ENCODE measurements around the gene LALBA. TPM values are rescaled to one million over a fixed set of nuclear protein-coding genes. Genes with fewer than 3 reads are reported as not detected.
"Not testable (repeated sequence)": the region's sequence is repeated elsewhere in the genome, so short reads cannot be mapped to it uniquely, and the experiment has no call there.

The LALBA gene
- total RNA-seq, 1 experiment from 2014 or later, result not detected

DNA sequence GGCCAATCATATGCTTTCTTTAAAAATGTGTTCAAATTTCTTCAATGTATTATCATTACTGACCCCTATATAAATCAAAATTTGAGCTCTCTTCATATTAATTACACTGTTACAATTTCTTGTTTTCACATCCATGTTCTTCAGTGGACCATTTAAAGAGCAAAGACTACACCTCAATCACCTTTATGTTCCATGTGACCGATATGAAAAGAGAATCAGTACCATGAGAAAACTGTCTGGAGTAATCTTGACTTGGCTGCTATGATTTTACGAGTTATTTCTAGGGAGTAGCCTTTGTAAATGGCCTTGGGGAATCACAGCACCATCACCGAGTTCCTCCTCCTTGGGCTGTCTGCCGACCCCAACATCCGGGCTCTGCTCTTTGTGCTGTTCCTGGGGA is 44.5 kb downstream of the LALBA start, which contains the start of gene OR8S1:
Gene OR8S1, plus strand, starts transcription at position 301 of the 400 bp plus-strand sequence. Its CDS starts 0 bp downstream, at position 301.
- Histone ChIP-seq H3K4me1 (ENCODE audit: insufficient read depth, low read length) (no peaks in the 10 kb centered on the region), H3K14ac (ENCODE audit: insufficient read depth, low read length) (no peak within 1 kb of the TSS; the same call in 1 of the 2 replicates), H3K18ac (ENCODE audit: insufficient read length, low read depth, low read length) (no peak within 1 kb of the TSS), H3T11ph (ENCODE audit: low read length) (no peak within 1 kb of the TSS), H3K23ac (ENCODE audit: insufficient read length, low read depth, low read length) (no peak within 1 kb of the TSS), H2BK5ac (ENCODE audit: insufficient read length, low read length) (no peak within 1 kb of the TSS), H2BK12ac (ENCODE audit: insufficient read length, low read depth, low read length) (no peak within 1 kb of the TSS), H3K27me3 (ENCODE audit: insufficient read depth, low read length) (no peaks in the 10 kb centered on the region; the same call in 1 of the 2 replicates), H2BK15ac (ENCODE audit: low read depth, low read length) (no peak within 1 kb of the TSS), H3K79me1 (ENCODE audit: insufficient read depth, low read depth, low read length, poor library complexity, severe bottlenecking) (no peaks in the 10 kb centered on the region), H3K9me3 (ENCODE audit: control insufficient read depth, low read depth, low read length) (no peaks in the 10 kb centered on the region), H2BK20ac (ENCODE audit: low read depth, low read length, poor library complexity, severe bottlenecking) (no peak within 1 kb of the TSS), H2BK120ac (ENCODE audit: low read depth, low read length, poor library complexity, severe bottlenecking) (no peak within 1 kb of the TSS), H3K23me2 (ENCODE audit: insufficient read length, low read depth, low read length, poor library complexity, severe bottlenecking) (no peaks in the 10 kb centered on the region), H4K8ac (replicated peaks; ENCODE audit: insufficient read length, low read depth, low read length) (no peak within 1 kb of the TSS), H2AFZ (ENCODE audit: low read length) (no peak within 1 kb of the TSS), H3K79me2 (ENCODE audit: insufficient read depth, low read length) (no peaks in the 10 kb centered on the region), H3K9ac (ENCODE audit: extremely low read depth, insufficient read length, low read length) (no peak within 1 kb of the TSS), H2AK5ac (ENCODE audit: insufficient read length, low read length) (no peak within 1 kb of the TSS), H3K4me2 (ENCODE audit: insufficient read depth, insufficient read length, low read length) (no peak within 1 kb of the TSS), H3K4ac (ENCODE audit: low read depth, low read length) (no peak within 1 kb of the TSS), H4K91ac (ENCODE audit: insufficient read length, low read depth, low read length) (no peak within 1 kb of the TSS), H4K5ac (ENCODE audit: insufficient read length, low read depth, low read length) (no peak within 1 kb of the TSS), H3K27ac (ENCODE audit: insufficient read length, low read depth, low read length) (no peak within 1 kb of the TSS), H3K56ac (ENCODE audit: insufficient read length, low read depth, low read length) (no peak within 1 kb of the TSS), H4K20me1 (ENCODE audit: control insufficient read depth, insufficient read depth, insufficient read length) (no peaks in the 10 kb centered on the region)
- Mint-ChIP-seq H3K27ac (no peak within 1 kb of the TSS; a peak in 1 of 7 replicates), H3K4me3 (no peak within 1 kb of the TSS), H3K27me3 (ENCODE audit: low read depth) (peaks cover 4% of the 10 kb centered on the region), H3K9me3 (peaks cover 0 to 74% of the 10 kb centered on the region in 2 experiments; a peak in 2 of 5 replicates), H3K36me3 (ENCODE audit: insufficient read depth in 1 of 3, low read depth in 3 of 3) (no peaks in the 10 kb centered on the region), H3K4me1 (no peaks in the 10 kb centered on the region)
- WGBS (ENCODE audit: extremely low coverage, insufficient read length, low lambda C conversion rate), result no CpG with 5 or more reads among the region's 5 CpGs
- TF ChIP-seq, protein P1, sequence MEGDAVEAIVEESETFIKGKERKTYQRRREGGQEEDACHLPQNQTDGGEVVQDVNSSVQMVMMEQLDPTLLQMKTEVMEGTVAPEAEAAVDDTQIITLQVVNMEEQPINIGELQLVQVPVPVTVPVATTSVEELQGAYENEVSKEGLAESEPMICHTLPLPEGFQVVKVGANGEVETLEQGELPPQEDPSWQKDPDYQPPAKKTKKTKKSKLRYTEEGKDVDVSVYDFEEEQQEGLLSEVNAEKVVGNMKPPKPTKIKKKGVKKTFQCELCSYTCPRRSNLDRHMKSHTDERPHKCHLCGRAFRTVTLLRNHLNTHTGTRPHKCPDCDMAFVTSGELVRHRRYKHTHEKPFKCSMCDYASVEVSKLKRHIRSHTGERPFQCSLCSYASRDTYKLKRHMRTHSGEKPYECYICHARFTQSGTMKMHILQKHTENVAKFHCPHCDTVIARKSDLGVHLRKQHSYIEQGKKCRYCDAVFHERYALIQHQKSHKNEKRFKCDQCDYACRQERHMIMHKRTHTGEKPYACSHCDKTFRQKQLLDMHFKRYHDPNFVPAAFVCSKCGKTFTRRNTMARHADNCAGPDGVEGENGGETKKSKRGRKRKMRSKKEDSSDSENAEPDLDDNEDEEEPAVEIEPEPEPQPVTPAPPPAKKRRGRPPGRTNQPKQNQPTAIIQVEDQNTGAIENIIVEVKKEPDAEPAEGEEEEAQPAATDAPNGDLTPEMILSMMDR (conservative IDR thresholded peaks at IDR 0.05), result no peak
- no peak for DNase-seq

DNA sequence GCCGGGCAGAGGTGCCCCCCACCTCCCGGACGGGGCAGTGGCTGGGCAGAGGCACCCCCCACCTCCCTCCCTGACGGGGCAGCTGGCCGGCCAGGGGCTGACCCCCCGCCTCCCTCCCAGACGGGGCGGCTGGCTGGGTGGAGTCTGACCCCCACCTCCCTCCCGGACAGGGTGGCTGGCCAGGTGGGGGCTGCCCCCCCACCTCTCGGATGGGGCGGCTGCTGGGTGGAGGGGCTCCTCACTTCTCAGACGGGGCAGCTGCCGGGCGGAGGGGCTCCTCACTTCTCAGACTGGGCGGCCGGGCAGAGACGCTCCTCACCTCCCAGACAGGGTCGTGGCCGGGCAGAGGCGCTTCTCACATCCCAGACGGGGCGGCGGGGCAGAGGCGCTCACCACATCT is 49.5 kb downstream of the LALBA start:
- not testable (repeated sequence) for H3K23me2 ChIP-seq (ENCODE audit: insufficient read length, low read depth, low read length, poor library complexity, severe bottlenecking); H3K18ac ChIP-seq (ENCODE audit: insufficient read length, low read depth, low read length); H3K9ac ChIP-seq (ENCODE audit: extremely low read depth, insufficient read length, low read length); DNase-seq; H3K27ac Mint-ChIP-seq; H3K9me3 ChIP-seq (ENCODE audit: control insufficient read depth, low read depth, low read length); H2BK5ac ChIP-seq (ENCODE audit: insufficient read length, low read length); H3K79me1 ChIP-seq (ENCODE audit: insufficient read depth, low read depth, low read length, poor library complexity, severe bottlenecking); H2AFZ ChIP-seq (ENCODE audit: low read length); H3K79me2 ChIP-seq (ENCODE audit: insufficient read depth, low read length); H3K36me3 Mint-ChIP-seq (ENCODE audit: insufficient read depth in 1 of 3, low read depth in 3 of 3); H2BK15ac ChIP-seq (ENCODE audit: low read depth, low read length); H3T11ph ChIP-seq (ENCODE audit: low read length); H4K20me1 ChIP-seq (ENCODE audit: control insufficient read depth, insufficient read depth, insufficient read length); H3K56ac ChIP-seq (ENCODE audit: insufficient read length, low read depth, low read length); H2BK120ac ChIP-seq (ENCODE audit: low read depth, low read length, poor library complexity, severe bottlenecking); H2BK20ac ChIP-seq (ENCODE audit: low read depth, low read length, poor library complexity, severe bottlenecking); H3K4me1 ChIP-seq (ENCODE audit: insufficient read depth, low read length); H3K4me1 Mint-ChIP-seq; H2BK12ac ChIP-seq (ENCODE audit: insufficient read length, low read depth, low read length); H3K4me2 ChIP-seq (ENCODE audit: insufficient read depth, insufficient read length, low read length); H2AK5ac ChIP-seq (ENCODE audit: insufficient read length, low read length); H3K4me3 Mint-ChIP-seq; H3K4ac ChIP-seq (ENCODE audit: low read depth, low read length); H4K8ac ChIP-seq (replicated peaks; ENCODE audit: insufficient read length, low read depth, low read length); H3K27me3 ChIP-seq (ENCODE audit: insufficient read depth, low read length); H3K27ac ChIP-seq (ENCODE audit: insufficient read length, low read depth, low read length); H3K14ac ChIP-seq (ENCODE audit: insufficient read depth, low read length); H3K23ac ChIP-seq (ENCODE audit: insufficient read length, low read depth, low read length); H4K91ac ChIP-seq (ENCODE audit: insufficient read length, low read depth, low read length); H4K5ac ChIP-seq (ENCODE audit: insufficient read length, low read depth, low read length); H3K27me3 Mint-ChIP-seq (ENCODE audit: low read depth)
- H3K9me3 Mint-ChIP-seq, result peaks cover 5 to 48% of the 10 kb centered on the region in 2 experiments; a peak in 4 of 5 replicates
- no CpG with 5 or more reads among the region's 24 CpGs for WGBS (ENCODE audit: extremely low coverage, insufficient read length, low lambda C conversion rate)

Measured in H9 (cell line).